ENCODE data around the gene COL28A1. TPM values are rescaled to one million over a fixed set of nuclear protein-coding genes. Genes with fewer than 3 reads are reported as not detected.

The COL28A1 gene
- total RNA-seq, 1 experiment from 2014 or later = 2.2 TPM

- Histone ChIP-seq H3K9me3 (ENCODE audit: insufficient read depth, low read depth) (peaks cover 11% of the 10 kb centered on the region), H3K27me3 (ENCODE audit: insufficient read depth, low read depth) (no peaks in the 10 kb centered on the region), H3K4me1 (replicated peaks; ENCODE audit: insufficient read depth) (peaks cover 17% of the 10 kb centered on the region), H3K79me2 (ENCODE audit: low read depth) (no peaks in the 10 kb centered on the region), H3K36me3 (ENCODE audit: low read depth) (no peaks in the 10 kb centered on the region), H3K4me2 (no peak overlapping the region), H3F3A (ENCODE audit: insufficient read depth, low read depth) (no peaks in the 10 kb centered on the region; the same call in 1 of the 2 replicates), H4K20me1 (ENCODE audit: insufficient read depth) (no peaks in the 10 kb centered on the region), H3K9me2 (ENCODE audit: insufficient read depth) (no peaks in the 10 kb centered on the region), H3K27ac (no peak overlapping the region), H2AFZ (no peak overlapping the region), H3K4me3 (no peak overlapping the region)
- intact Hi-C loops (cut with micrococcal nuclease; ENCODE audit: unreplicated experiment) = no loop called here
- no peak for TF ChIP-seq CTCF (conservative IDR thresholded peaks at IDR 0.05)
- TF ChIP-seq EZH2 (IDR thresholded peaks at IDR 0.05; ENCODE audit: low read depth) = no peak
- BruUV-seq (replicated peaks) = no TSS peak
- POLR2A ChIA-PET (ENCODE audit: unreplicated experiment) = interaction anchor here (0.6 kb wide), 1 partner anchor 86 kb away, joined by 7 read pairs; no protein-coding TSS in a partner anchor
- CTCF ChIA-PET = interaction anchor here (0.5 kb wide), 1 partner anchor 253 kb away, joined by 4 read pairs; no protein-coding TSS in a partner anchor
- DNase-seq = no peak
Measured at GRCh38 chr7:7435978-7436377, 99.7 kb downstream of the COL28A1 start.

GRCh38 chr7:7434329-7434728, 101.3 kb downstream of the COL28A1 start:
- no peak overlapping the region for H3K4me2 ChIP-seq
- no peak overlapping the region for H2AFZ ChIP-seq
- H3K9me3 ChIP-seq (ENCODE audit: insufficient read depth, low read depth) = no peaks in the 10 kb centered on the region
- CTCF ChIA-PET = no interaction called here
- H4K20me1 ChIP-seq (ENCODE audit: insufficient read depth) = no peaks in the 10 kb centered on the region
- no TSS peak for BruUV-seq (replicated peaks)
- H3K79me2 ChIP-seq (ENCODE audit: low read depth) = no peaks in the 10 kb centered on the region
- H3K27me3 ChIP-seq (ENCODE audit: insufficient read depth, low read depth) = no peaks in the 10 kb centered on the region
- H3K27ac ChIP-seq = no peak overlapping the region
- TF ChIP-seq EZH2 (IDR thresholded peaks at IDR 0.05; ENCODE audit: low read depth) (no peak), CTCF (conservative IDR thresholded peaks at IDR 0.05) (no peak)
- no peaks in the 10 kb centered on the region for H3K36me3 ChIP-seq (ENCODE audit: low read depth)
- DNase-seq = no peak
- POLR2A ChIA-PET (ENCODE audit: unreplicated experiment) = no interaction called here
- no peak overlapping the region for H3K4me3 ChIP-seq
- no peaks in the 10 kb centered on the region; the same call in 1 of the 2 replicates for H3F3A ChIP-seq (ENCODE audit: insufficient read depth, low read depth)
- intact Hi-C loops (cut with micrococcal nuclease; ENCODE audit: unreplicated experiment) = no loop called here
- H3K9me2 ChIP-seq (ENCODE audit: insufficient read depth) = no peaks in the 10 kb centered on the region
- H3K4me1 ChIP-seq (replicated peaks; ENCODE audit: insufficient read depth) = peaks cover 14% of the 10 kb centered on the region

- Histone ChIP-seq H3K27me3 (ENCODE audit: insufficient read depth, low read depth) (no peaks in the 10 kb centered on the region), H3F3A (ENCODE audit: insufficient read depth, low read depth) (no peaks in the 10 kb centered on the region; the same call in 1 of the 2 replicates), H2AFZ (no peak overlapping the region), H3K79me2 (ENCODE audit: low read depth) (no peaks in the 10 kb centered on the region), H3K4me2 (no peak overlapping the region), H3K4me1 (replicated peaks; ENCODE audit: insufficient read depth) (peaks cover 9% of the 10 kb centered on the region), H3K9me2 (ENCODE audit: insufficient read depth) (no peaks in the 10 kb centered on the region), H3K27ac (no peak overlapping the region), H3K36me3 (ENCODE audit: low read depth) (no peaks in the 10 kb centered on the region), H4K20me1 (ENCODE audit: insufficient read depth) (no peaks in the 10 kb centered on the region), H3K9me3 (ENCODE audit: insufficient read depth, low read depth) (no peaks in the 10 kb centered on the region), H3K4me3 (no peak overlapping the region)
- ChIA-PET CTCF (no interaction called here), POLR2A (ENCODE audit: unreplicated experiment) (no interaction called here)
- BruUV-seq (replicated peaks) = no TSS peak
- intact Hi-C loops (cut with micrococcal nuclease; ENCODE audit: unreplicated experiment) = no loop called here
- TF ChIP-seq CTCF (conservative IDR thresholded peaks at IDR 0.05) (no peak), EZH2 (IDR thresholded peaks at IDR 0.05; ENCODE audit: low read depth) (no peak)
- no peak for DNase-seq
Measured at GRCh38 chr7:7433811-7434210, 101.9 kb downstream of the COL28A1 start.
